ENCODE data around the gene DYNC1H1.

Gene DYNC1H1

GRCh38 chr14:102095231-102095870 is 131.0 kb downstream of the DYNC1H1 start:
- no peak for DNase-seq

GRCh38 chr14:102095871-102096568 is 131.6 kb downstream of the DYNC1H1 start:
- DNase-seq: no peak

- peak; percentile 30 for DNase-seq
These were observed 132.3 kb downstream of the DYNC1H1 start for GRCh38 chr14:102096569-102097188.

- DNase-seq: no peak
These were observed 133.2 kb downstream of the DYNC1H1 start for GRCh38 chr14:102097441-102098135.

GRCh38 chr14:102103062-102103695 is 138.8 kb downstream of the DYNC1H1 start:
- DNase-seq: no peak

- DNase-seq: no peak
These were observed 141.0 kb downstream of the DYNC1H1 start for GRCh38 chr14:102105369-102105768.
